Measurements from ENCODE around the gene GRK3.
"Not testable (repeated sequence)": the region's sequence is repeated elsewhere in the genome, so short reads cannot be mapped to it uniquely, and the experiment has no call there.

Gene GRK3

DNA sequence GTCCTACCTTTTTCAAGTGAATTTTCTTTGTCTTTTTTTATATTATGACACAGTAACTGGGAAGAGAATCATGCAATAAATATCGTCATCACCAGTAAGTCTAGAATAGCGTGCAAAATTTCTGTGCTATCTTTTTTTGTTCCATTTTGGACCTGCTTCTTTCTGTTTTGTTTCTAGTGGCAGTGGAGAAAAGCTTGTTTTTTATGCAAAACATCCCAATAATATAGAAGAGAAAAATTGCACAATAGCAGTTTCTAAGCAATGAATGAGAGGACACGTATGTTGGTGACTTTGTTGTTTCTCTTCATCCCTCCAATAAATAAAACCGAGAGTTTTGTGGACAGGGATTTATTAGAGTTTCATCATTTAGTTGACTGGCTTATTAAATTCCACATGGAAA, 10.3 kb downstream of the GRK3 start:
- no peak for DNase-seq

DNA sequence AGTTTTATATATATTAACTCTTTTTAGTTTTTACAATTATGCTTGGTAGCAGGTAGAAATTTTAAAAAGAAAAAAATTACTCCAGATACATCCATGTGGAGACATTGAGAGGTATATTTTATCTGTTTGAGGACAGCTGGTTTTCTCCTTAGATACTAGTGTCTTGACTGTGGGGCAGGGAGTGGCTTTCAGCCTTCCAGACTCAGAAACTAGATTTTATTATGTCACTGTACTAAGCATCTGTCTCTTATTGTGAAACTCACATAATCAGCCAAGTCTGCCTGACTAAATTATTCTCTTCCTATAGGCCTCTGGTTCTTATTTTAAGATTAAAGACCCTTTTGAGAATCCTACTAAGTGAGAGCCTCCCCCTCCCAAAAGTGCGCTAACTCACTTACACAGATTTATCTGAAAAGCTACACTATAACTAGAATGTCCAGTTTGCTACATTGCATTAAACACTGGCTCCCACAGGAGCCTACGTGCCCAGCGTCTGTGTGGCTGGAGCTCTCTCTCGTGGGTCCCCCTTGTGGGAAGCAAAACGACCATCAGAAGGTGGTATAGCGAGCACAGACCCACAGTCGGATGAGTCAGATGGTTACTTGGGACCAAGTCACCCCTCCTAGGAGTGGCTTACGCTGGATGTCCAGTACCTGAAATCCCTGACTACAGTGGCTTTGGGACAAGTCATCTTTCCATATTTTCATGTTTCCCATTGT, 11.4 kb downstream of the GRK3 start:
- DNase-seq, result not testable (repeated sequence)

DNA sequence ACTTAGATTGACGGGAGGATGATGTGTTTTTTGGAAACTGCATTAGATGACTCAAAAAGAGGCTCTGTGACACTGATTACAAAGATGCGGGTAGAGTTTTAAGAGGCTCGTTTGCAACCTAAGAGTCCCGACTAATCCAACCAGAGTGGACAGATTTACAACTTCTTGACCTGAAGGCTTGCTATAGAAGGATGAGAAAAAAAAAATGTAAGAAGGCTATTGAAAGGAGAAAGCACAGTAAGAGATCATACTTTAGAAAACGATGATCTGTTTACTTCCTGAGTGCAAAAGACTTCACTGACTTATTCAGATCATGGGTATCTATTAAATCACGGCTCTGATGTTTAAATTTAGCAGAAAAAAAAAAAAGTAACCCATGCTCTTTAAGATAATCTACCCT, 17.0 kb downstream of the GRK3 start:
- not testable (repeated sequence) for DNase-seq

DNA sequence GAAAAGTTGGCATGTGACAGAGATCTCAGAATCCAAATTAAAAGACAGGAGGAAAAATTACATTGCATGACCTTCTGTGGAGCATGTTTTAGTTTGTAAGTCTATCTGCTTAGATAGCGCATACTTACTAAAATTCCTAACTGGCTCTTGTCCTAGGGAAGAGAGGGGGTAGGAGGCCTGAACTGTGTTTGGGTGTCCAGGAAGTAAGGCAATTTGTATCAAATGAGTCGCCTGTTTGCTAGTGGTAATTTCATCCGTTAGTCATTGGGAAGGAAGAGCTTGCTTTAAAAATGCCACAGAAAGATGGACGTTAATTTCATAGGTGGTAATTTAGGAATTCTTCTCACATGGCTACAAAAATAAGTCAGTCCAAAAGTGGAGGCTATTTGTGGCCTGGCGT, 18.5 kb downstream of the GRK3 start:
- DNase-seq, result no peak

DNA sequence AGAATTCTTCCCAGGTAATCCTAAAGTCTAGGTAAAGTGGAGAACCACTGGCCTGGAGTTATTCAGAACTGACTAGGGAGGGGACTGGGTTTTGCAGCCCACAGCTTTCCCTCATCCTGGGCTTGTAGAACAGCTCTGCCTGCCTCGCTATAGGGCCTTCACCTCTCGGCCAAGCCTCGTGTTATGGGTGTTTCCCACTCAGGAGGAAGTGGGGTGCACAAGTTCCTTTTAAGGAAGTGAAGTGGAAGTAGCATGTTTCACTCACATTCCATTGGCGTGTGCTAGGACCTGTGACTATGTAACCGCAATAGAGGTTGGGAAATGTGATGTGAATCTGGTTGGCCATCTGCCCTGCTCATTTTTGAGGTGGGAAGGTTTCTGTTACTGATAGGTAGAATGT, 20.5 kb downstream of the GRK3 start:
- peak; percentile 80 for DNase-seq

DNA sequence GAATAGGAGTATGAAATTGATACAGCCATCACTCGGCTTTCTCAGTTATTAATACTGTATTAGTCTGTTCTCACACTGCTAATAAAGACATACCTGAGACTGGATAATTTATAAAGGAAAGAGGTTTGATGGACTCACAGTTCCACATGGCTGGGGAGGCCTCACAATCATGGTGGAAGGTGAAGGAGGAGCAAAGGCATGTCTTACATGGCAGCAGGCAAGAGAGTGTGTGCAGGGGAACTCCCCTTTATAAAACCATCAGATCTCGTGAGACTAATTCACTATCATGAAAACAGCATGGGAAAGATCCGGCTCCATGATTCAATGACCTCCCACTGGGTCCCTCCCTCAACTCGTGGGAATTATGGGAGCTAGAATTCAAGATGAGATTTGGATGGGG, 25.2 kb downstream of the GRK3 start:
- DNase-seq, result not testable (repeated sequence)

DNA sequence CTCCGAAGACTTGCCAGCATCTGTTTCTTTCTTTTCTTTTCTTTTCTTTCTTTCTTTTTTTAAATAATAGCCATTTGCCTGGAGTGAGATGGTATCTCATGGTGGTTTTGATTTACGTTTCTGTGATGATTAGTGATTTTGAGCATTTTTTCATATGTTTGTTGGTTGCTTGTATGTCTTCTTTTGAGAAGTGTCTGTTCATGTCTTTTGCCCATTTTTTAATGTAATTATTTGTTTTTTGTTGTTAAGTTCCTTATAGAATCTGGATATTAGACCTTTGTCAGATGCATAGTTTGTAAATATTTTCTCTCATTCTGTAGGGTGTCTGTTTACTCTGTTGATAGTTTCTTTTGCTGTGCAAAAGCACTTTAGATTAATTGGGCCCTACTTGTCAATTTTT, 28.8 kb downstream of the GRK3 start:
- DNase-seq, result not testable (repeated sequence)

- no peak for DNase-seq
Measured at GRCh38 chr22:25598609-25599008, 34.1 kb downstream of the GRK3 start.

GRCh38 chr22:25602445-25602844, 38.0 kb downstream of the GRK3 start:
- no peak for DNase-seq

GRCh38 chr22:25602916-25603315, 38.4 kb downstream of the GRK3 start:
- DNase-seq, result no peak

DNA sequence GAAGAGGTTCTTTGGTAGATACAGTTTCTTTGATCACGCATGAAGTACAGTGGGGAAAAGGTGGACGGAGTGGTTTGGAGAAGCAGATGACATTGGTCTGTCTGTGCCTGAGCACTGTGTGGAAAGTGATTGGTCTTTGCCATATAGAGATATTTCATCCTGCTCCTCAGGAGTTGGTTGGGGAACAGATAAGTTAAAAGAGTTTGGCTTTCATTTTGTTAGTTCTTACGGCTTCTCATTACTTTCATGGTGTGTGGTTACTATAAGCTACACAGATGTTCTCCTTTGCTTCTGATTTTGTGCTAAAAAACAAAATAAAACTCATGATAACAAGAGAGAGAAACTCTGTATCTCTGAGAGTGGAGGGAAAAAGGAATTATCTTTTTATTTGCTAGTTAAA, 40.7 kb downstream of the GRK3 start:
- DNase-seq, result not testable (repeated sequence)

DNA sequence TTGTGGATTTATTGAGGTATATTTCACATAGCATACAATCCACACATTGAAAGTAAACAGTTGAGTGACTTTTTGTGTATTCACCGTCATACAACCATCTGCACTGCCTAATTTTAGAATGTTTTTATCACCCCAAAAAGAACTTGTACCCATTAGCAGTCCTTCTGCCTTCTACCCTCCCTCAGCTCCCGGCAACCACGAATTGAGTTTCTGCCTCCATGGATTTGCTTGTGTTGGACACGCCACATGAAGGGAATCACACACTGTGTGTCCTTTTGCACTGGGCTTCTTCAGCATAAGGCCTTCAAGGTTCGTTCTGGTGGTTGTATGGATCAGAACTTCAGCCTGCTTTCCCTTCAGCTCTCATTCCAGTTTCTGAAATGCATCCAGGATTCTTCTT, 41.1 kb downstream of the GRK3 start:
- not testable (repeated sequence) for DNase-seq

DNA sequence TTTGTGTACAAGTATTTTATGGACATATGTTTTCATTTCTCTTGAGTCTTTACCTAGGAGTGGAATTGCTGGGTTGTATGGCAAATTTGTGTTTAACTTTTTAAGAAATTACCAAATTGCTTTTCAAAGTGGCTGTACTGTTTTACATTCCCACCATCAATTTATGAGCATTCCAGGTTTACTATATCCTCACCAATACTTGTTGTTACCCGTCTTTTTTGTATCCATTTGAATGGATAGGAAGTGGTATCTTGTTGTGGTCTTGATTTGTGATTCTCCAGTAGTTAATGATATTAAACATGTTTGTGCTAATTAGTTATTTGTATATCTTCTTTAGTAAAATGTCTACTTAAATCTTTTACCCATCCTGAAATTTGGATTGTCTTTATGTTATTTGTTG, 46.8 kb downstream of the GRK3 start:
- not testable (repeated sequence) for DNase-seq

- not testable (repeated sequence) for DNase-seq
Measured at GRCh38 chr22:25613131-25613530, 48.7 kb downstream of the GRK3 start.

DNA sequence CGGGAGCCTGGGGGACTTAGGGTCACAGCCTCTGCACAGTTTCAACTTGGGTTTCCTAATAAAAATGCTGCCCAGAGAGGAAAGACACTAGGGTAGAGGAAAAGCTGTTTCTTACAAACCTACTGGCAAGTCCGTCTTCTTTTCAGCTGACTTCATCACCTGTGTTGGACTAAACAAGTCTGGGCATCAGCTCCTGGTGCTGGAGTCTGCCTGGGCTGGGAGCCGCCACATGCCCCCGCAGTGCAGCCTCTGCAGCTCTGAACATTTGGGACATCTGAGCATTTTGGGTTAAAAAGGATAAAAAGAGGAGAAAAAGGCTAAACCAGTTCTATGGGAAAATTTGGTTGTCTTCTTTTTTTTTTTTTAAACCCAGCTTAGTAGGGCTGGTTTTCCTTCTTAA, 49.1 kb downstream of the GRK3 start:
- not testable (repeated sequence) for DNase-seq

DNA sequence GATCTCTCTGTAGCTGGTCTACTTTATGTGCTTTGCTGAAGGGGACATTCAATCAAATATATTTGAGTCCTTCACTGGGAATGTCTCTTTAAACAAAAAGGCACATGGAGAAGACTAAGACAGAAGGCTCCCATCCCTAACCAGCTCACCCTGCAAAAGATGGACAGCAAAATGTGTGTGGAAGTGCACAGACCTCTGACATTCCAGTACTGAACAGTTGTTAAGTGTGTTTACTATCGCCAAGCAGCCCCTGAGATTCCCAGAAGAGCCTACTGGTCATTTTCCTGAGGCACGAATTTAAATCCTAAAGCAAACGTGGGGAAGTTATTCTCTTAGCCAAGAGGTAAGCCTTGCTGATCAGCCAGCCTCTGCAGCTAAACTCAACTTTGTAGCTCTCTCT, 50.3 kb downstream of the GRK3 start:
- not testable (repeated sequence) for DNase-seq

GRCh38 chr22:25621986-25622385, 57.5 kb downstream of the GRK3 start:
- DNase-seq, result no peak

DNA sequence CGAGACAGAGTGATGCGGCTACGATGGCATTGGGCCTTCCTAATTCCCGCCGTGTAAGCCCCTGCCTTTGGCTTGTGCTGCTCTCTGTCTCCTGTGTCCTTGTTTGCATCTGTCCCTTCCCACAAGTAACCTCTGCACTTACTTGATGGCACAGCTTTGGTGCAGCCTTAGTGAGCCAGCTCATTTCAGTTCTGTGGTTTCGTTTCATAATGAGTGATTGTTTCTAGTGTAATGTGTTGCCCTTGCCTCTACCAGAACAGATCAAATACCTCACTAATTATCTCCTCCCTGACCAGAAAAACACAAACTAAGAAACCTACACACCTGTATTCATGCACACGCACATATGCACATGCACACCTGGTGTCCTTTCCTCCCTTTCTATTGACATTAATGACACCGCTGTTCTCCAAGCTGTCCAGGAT, 58.8 kb downstream of the GRK3 start:
- DNase-seq, result no peak

- no peak for DNase-seq
Measured at GRCh38 chr22:25623851-25624250, 59.4 kb downstream of the GRK3 start.

DNA sequence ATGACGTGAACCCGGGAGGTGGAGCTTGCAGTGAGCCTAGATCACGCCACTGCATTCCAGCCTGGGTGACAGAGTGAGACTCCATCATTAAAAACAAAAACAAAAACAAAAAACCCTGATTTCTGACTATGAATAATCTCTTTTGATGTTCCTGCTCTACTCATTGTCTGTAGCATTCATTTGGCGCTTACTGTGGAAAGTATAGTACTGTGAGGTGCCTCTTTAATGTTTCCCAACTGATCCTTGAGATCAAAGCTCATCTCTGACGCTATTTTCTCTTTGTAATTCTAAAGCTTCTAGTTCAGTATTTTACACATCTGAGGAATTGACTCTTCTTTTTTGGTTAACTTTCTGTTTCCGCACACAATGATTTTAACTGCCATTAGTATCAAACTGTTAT, 60.0 kb downstream of the GRK3 start:
- no peak for DNase-seq

DNA sequence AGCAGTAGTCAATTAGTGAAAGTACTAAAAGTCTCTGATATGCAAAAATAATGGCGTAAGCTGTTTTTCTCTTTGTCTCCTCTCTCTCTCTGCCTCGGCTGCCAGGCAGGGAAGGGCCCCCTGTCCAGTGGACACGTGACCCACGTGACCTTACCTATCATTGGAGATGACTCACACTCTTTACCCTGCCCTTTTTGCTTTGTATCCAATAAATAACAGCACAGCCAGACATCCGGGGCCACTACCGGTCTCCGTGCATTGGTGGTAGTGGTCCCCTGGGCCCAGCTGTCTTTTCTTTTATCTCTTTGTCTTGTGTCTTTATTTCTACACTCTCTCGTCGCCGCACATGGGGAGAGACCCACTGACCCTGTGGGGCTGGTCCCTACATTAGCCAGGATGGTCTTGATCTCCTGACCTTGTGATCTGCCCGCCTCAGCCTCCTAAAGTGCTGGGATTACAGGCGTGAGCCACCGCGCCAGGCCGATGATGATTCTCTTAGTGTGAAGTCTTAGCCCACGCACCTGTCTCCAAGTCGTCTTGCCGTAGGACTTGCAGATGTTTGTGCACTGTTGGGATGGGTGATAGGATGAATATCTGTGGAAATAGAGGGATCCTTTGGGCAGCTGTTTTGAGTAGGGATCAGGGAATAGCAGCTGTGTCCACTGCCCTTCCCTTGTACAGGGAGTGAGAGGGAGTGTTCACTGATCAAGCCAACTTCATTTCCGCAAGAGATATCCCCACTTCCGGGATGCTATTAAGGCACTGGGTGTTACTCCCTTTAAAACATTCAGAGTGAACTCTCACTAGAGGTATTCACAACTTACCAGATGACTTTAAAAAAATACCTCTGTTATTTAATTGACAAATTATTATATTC, 61.5 kb downstream of the GRK3 start:
- DNase-seq, result not testable (repeated sequence)

GRCh38 chr22:25626624-25626990, 62.1 kb downstream of the GRK3 start:
- DNase-seq, result no peak

GRCh38 chr22:25627271-25627852, 62.9 kb downstream of the GRK3 start:
- peak; percentile 48 for DNase-seq

- DNase-seq, result no peak
Measured at GRCh38 chr22:25628494-25628893, 64.0 kb downstream of the GRK3 start.
